Stimulated activated naive B cell treated with anti-CD40 and anti-IgM and Interleukin-4, amounts not matched to agents 10 μg/mL and 1 μg/mL and 100 μg/mL, for 72 hours (primary cell): ENCODE data around the gene ST8SIA1.

Source experiments
- ATAC-seq, 2 donors: fragments of 150-1000 bp; cut with Tn5 transposase; replicated peaks; 2 replicates each; pipeline ENCODE4 v1.10.0; 2021; ENCODE audit warnings: moderate library complexity in 1 of 2
- DNase-seq: peaks from one replicate; pipeline ENCODE4 v3.0.0; 2021
- H3K27ac Mint-ChIP-seq: one replicate; pipeline ENCODE4 v1.8.0; 2022; ENCODE audit warnings: mild to moderate bottlenecking, mixed read lengths
- H3K27me3 Mint-ChIP-seq, 2 donors: one replicate each; pipeline ENCODE4 v1.8.0; 2022; ENCODE audit warnings: mixed read lengths in 2 of 2
- H3K36me3 Mint-ChIP-seq, 2 donors: one replicate each; pipeline ENCODE4 v1.8.0; 2022; ENCODE audit warnings: mixed read lengths in 2 of 2, mild to moderate bottlenecking in 1 of 2
- H3K4me1 Mint-ChIP-seq, 2 donors: one replicate each; pipeline ENCODE4 v1.8.0; 2022; ENCODE audit warnings: mixed read lengths in 2 of 2, mild to moderate bottlenecking in 1 of 2
- H3K4me3 Mint-ChIP-seq, 2 donors: one replicate each; pipeline ENCODE4 v1.8.0; 2022; ENCODE audit warnings: mild to moderate bottlenecking in 2 of 2, mixed read lengths in 2 of 2, moderate library complexity in 1 of 2
- H3K9me3 Mint-ChIP-seq, 2 donors: one replicate each; pipeline ENCODE4 v1.8.0; 2022; ENCODE audit warnings: mixed read lengths in 2 of 2, mild to moderate bottlenecking in 1 of 2

ST8SIA1 gene

GRCh38 chr12:22228022-22228875, 106.3 kb downstream of the ST8SIA1 start:
- no peak for DNase-seq
- no peak for ATAC-seq
- no peak overlapping the region for H3K4me3 Mint-ChIP-seq
- H3K9me3 Mint-ChIP-seq = no peaks in the 10 kb centered on the region
- peaks cover 11 to 29% of the 10 kb centered on the region in 2 donors for H3K27me3 Mint-ChIP-seq
- no peaks in the 10 kb centered on the region for H3K4me1 Mint-ChIP-seq
- H3K27ac Mint-ChIP-seq = no peak overlapping the region
- H3K36me3 Mint-ChIP-seq = no peaks in the 10 kb centered on the region

GRCh38 chr12:22223356-22223755, 111.2 kb downstream of the ST8SIA1 start:
- peaks cover 8 to 12% of the 10 kb centered on the region in 2 donors for H3K27me3 Mint-ChIP-seq
- no peak overlapping the region for H3K4me3 Mint-ChIP-seq
- H3K36me3 Mint-ChIP-seq = no peaks in the 10 kb centered on the region
- H3K4me1 Mint-ChIP-seq = no peaks in the 10 kb centered on the region
- ATAC-seq (no peak), DNase-seq (no peak)
- H3K27ac Mint-ChIP-seq = no peak overlapping the region
- no peaks in the 10 kb centered on the region for H3K9me3 Mint-ChIP-seq

GRCh38 chr12:22217556-22217955, 117.0 kb downstream of the ST8SIA1 start:
- H3K4me3 Mint-ChIP-seq = no peak overlapping the region
- peaks cover 7 to 15% of the 10 kb centered on the region in 2 donors for H3K27me3 Mint-ChIP-seq
- H3K27ac Mint-ChIP-seq = no peak overlapping the region
- no peaks in the 10 kb centered on the region for H3K4me1 Mint-ChIP-seq
- H3K9me3 Mint-ChIP-seq = peaks cover 0 to 7% of the 10 kb centered on the region in 2 donors
- no peak for ATAC-seq
- DNase-seq = no peak
- no peaks in the 10 kb centered on the region for H3K36me3 Mint-ChIP-seq

GRCh38 chr12:22215467-22216253, 118.8 kb downstream of the ST8SIA1 start:
- H3K27ac Mint-ChIP-seq = no peak overlapping the region
- H3K27me3 Mint-ChIP-seq = peaks cover 1 to 15% of the 10 kb centered on the region in 2 donors
- ATAC-seq (no peak), DNase-seq (no peak)
- peaks cover 0 to 7% of the 10 kb centered on the region in 2 donors for H3K9me3 Mint-ChIP-seq
- H3K4me1 Mint-ChIP-seq = no peaks in the 10 kb centered on the region
- no peak overlapping the region for H3K4me3 Mint-ChIP-seq
- H3K36me3 Mint-ChIP-seq = no peaks in the 10 kb centered on the region

- DNase-seq (no peak), ATAC-seq (no peak)
- Mint-ChIP-seq H3K4me1 (no peaks in the 10 kb centered on the region), H3K27ac (no peak overlapping the region), H3K4me3 (no peak overlapping the region), H3K27me3 (peaks cover 12 to 28% of the 10 kb centered on the region in 2 donors), H3K36me3 (no peaks in the 10 kb centered on the region), H3K9me3 (peaks cover 0 to 7% of the 10 kb centered on the region in 2 donors)
Observed at GRCh38 chr12:22211128-22211527, 123.4 kb downstream of the ST8SIA1 start.

- no peak overlapping the region for H3K4me3 Mint-ChIP-seq
- H3K36me3 Mint-ChIP-seq = peaks cover 0 to under 1% of the 10 kb centered on the region in 2 donors
- peaks cover under 1 to 8% of the 10 kb centered on the region in 2 donors for H3K9me3 Mint-ChIP-seq
- no peak overlapping the region for H3K27ac Mint-ChIP-seq
- ATAC-seq = no peak
- H3K27me3 Mint-ChIP-seq = peaks cover 13 to 29% of the 10 kb centered on the region in 2 donors
- no peak for DNase-seq
- H3K4me1 Mint-ChIP-seq = no peaks in the 10 kb centered on the region
Observed at GRCh38 chr12:22209422-22209821, 125.1 kb downstream of the ST8SIA1 start.

GRCh38 chr12:22206111-22206728, 128.3 kb downstream of the ST8SIA1 start:
- ATAC-seq = no peak

GRCh38 chr12:22204391-22204790, 130.1 kb downstream of the ST8SIA1 start:
- H3K9me3 Mint-ChIP-seq = peaks cover 9 to 10% of the 10 kb centered on the region in 2 donors
- H3K36me3 Mint-ChIP-seq = peaks cover 0 to 6% of the 10 kb centered on the region in 2 donors
- DNase-seq = no peak
- H3K27me3 Mint-ChIP-seq = peaks cover 30 to 35% of the 10 kb centered on the region in 2 donors
- no peaks in the 10 kb centered on the region for H3K4me1 Mint-ChIP-seq
- no peak for ATAC-seq
- H3K4me3 Mint-ChIP-seq = no peak overlapping the region
- H3K27ac Mint-ChIP-seq = no peak overlapping the region

More at GRCh38 chr12:22206111-22206728, 128.3 kb downstream of the ST8SIA1 start:
- Mint-ChIP-seq H3K9me3 (peaks cover 9 to 10% of the 10 kb centered on the region in 2 donors), H3K27me3 (peaks cover 30 to 35% of the 10 kb centered on the region in 2 donors), H3K4me3 (no peak overlapping the region), H3K27ac (no peak overlapping the region), H3K36me3 (peaks cover 0 to 6% of the 10 kb centered on the region in 2 donors), H3K4me1 (no peaks in the 10 kb centered on the region)
- DNase-seq = no peak

- no peak overlapping the region for H3K4me3 Mint-ChIP-seq
- H3K27ac Mint-ChIP-seq = no peak overlapping the region
- peaks cover 9 to 10% of the 10 kb centered on the region in 2 donors for H3K9me3 Mint-ChIP-seq
- H3K4me1 Mint-ChIP-seq = no peaks in the 10 kb centered on the region
- peaks cover 30 to 35% of the 10 kb centered on the region in 2 donors for H3K27me3 Mint-ChIP-seq
- peaks cover 0 to 6% of the 10 kb centered on the region in 2 donors for H3K36me3 Mint-ChIP-seq
- ATAC-seq = no peak
- DNase-seq = no peak
Observed at GRCh38 chr12:22202847-22203246, 131.7 kb downstream of the ST8SIA1 start.

- peaks cover 0 to 6% of the 10 kb centered on the region in 2 donors for H3K36me3 Mint-ChIP-seq
- DNase-seq (no peak), ATAC-seq (no peak)
- H3K27ac Mint-ChIP-seq = no peak overlapping the region
- H3K9me3 Mint-ChIP-seq = peaks cover 9 to 10% of the 10 kb centered on the region in 2 donors
- H3K27me3 Mint-ChIP-seq = peaks cover 17 to 21% of the 10 kb centered on the region in 2 donors
- no peaks in the 10 kb centered on the region for H3K4me1 Mint-ChIP-seq
- H3K4me3 Mint-ChIP-seq = no peak overlapping the region
Observed at GRCh38 chr12:22201101-22201500, 133.4 kb downstream of the ST8SIA1 start.

- Mint-ChIP-seq H3K27me3 (peaks cover 0 to 12% of the 10 kb centered on the region in 2 donors), H3K27ac (no peak overlapping the region), H3K9me3 (no peaks in the 10 kb centered on the region), H3K36me3 (no peaks in the 10 kb centered on the region), H3K4me3 (no peak overlapping the region), H3K4me1 (no peaks in the 10 kb centered on the region)
- ATAC-seq (no peak), DNase-seq (no peak)
Observed at GRCh38 chr12:22196236-22196635, 138.3 kb downstream of the ST8SIA1 start.

GRCh38 chr12:22190969-22191368, 143.5 kb downstream of the ST8SIA1 start:
- no peak overlapping the region for H3K27ac Mint-ChIP-seq
- no peaks in the 10 kb centered on the region for H3K9me3 Mint-ChIP-seq
- no peak for DNase-seq
- no peaks in the 10 kb centered on the region for H3K36me3 Mint-ChIP-seq
- no peak overlapping the region for H3K4me3 Mint-ChIP-seq
- peaks cover 0 to 12% of the 10 kb centered on the region in 2 donors for H3K27me3 Mint-ChIP-seq
- H3K4me1 Mint-ChIP-seq = no peaks in the 10 kb centered on the region
- no peak for ATAC-seq

GRCh38 chr12:22188431-22188830, 146.1 kb downstream of the ST8SIA1 start:
- DNase-seq = no peak
- Mint-ChIP-seq H3K27me3 (peaks cover under 1 to 7% of the 10 kb centered on the region in 2 donors), H3K36me3 (no peaks in the 10 kb centered on the region), H3K4me3 (no peak overlapping the region), H3K27ac (no peak overlapping the region), H3K4me1 (no peaks in the 10 kb centered on the region), H3K9me3 (no peaks in the 10 kb centered on the region)
- ATAC-seq = no peak

- Mint-ChIP-seq H3K36me3 (no peaks in the 10 kb centered on the region), H3K4me3 (no peak overlapping the region), H3K27me3 (peaks cover 5 to 7% of the 10 kb centered on the region in 2 donors), H3K9me3 (no peaks in the 10 kb centered on the region), H3K27ac (peak overlapping the region; percentile 14), H3K4me1 (no peaks in the 10 kb centered on the region)
- DNase-seq (no peak), ATAC-seq (no peak)
Observed at GRCh38 chr12:22180705-22181104, 153.8 kb downstream of the ST8SIA1 start.
